SK-N-SH (cell line): Measurements from ENCODE around the gene SLC24A3.

Experiments used
- CTCF ChIP-seq: fragments of 200-600 bp; sonication (generic); IDR thresholded peaks from 2 replicates; pipeline ENCODE4 v1.6.1; 2017; ENCODE audit warnings: antibody characterized with exemption, mild to moderate bottlenecking, moderate library complexity
- EZH2phosphoT487 ChIP-seq: fragments of 200-600 bp; sonication (generic); IDR thresholded peaks from 2 replicates; pipeline ENCODE4 v1.6.1; 2017; ENCODE audit warnings: low read depth, mixed run types, mild to moderate bottlenecking, antibody characterized with exemption, moderate library complexity, borderline replicate concordance
- GABPA ChIP-seq: IDR thresholded peaks from 2 replicates; pipeline ENCODE4 v1.4.0; 2012; ENCODE audit warnings: low read depth, mild to moderate bottlenecking
- JUND ChIP-seq: IDR thresholded peaks from 2 replicates; pipeline ENCODE4 v1.4.0; 2012
- POLR2AphosphoS5 ChIP-seq: IDR thresholded peaks from 2 replicates; pipeline ENCODE4 v1.6.1; 2012; ENCODE audit warnings: low read depth, low read length
- TEAD4 ChIP-seq: IDR thresholded peaks from 2 replicates; pipeline ENCODE4 v1.4.0; 2012; ENCODE audit warnings: mild to moderate bottlenecking, borderline replicate concordance; ENCODE audit not compliant: insufficient read depth
- USF1 ChIP-seq: IDR thresholded peaks from 2 replicates; pipeline ENCODE4 v1.4.0; 2012; ENCODE audit warnings: low read depth, borderline replicate concordance
- USF2 ChIP-seq: fragments of 150-350 bp; IDR thresholded peaks from 2 replicates; pipeline ENCODE4 v1.6.1; 2017; ENCODE audit warnings: antibody characterized with exemption, low read length, low read depth, borderline replicate concordance

- TF ChIP-seq CTCF (no peak), GABPA (no peak), USF1 (no peak), TEAD4 (no peak), USF2 (no peak), JUND (no peak), POLR2AphosphoS5 (no peak), EZH2phosphoT487 (no peak)
Observed at GRCh38 chr20:19512886-19513677, 300.6 kb downstream of the SLC24A3 start.
